Measurements from ENCODE around the gene AADACL2.
"Not testable (repeated sequence)": the region's sequence is repeated elsewhere in the genome, so short reads cannot be mapped to it uniquely, and the experiment has no call there.

Gene AADACL2

DNA sequence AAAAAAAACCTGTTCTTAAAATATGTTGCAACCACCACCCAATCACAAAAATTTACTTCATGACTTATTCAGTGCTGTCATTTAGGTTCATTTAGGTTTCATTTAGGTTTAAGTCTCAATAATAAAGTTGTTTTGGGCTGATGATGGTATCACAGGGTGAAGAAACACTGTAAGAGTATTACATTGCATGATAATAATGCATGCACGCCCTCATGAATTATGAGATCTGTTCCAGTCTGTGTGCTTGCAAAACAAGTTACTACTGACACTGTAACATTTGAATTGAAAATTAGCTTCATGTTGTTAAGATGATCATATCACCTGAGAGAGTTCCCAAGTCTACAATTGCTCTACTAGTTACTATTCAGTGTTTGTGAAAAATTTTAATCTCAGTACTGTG, at the start of gene AADACL2:
Gene AADACL2 (plus strand): TSS at position 315 of the 400 bp plus-strand sequence. CDS start 109 bp downstream, outside the sequence.
- no peak for DNase-seq

GRCh38 chr3:151684094-151684493, 49.6 kb upstream of the AADACL2 start:
- no peak for DNase-seq

DNA sequence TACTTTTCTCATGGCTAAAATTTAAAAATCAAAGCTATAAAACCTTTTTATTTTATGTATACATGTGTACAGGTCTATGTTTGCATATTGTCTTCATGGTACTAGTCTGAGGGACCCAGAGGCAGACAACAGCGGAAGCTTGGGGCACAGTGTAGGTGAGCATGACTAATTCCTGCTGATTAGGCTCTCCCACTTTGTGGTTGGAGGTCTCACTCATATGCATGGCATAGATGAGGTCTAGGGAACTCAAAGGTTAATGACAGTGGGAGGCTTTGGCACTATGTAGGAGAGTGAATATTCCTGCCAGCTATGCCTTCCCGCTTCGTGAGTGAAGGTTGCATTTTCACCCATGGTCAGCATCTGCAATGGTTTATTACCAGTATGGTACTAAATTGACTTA, 47.5 kb upstream of the AADACL2 start:
- no peak for DNase-seq

GRCh38 chr3:151687076-151687475, 46.7 kb upstream of the AADACL2 start:
- no peak for DNase-seq

DNA sequence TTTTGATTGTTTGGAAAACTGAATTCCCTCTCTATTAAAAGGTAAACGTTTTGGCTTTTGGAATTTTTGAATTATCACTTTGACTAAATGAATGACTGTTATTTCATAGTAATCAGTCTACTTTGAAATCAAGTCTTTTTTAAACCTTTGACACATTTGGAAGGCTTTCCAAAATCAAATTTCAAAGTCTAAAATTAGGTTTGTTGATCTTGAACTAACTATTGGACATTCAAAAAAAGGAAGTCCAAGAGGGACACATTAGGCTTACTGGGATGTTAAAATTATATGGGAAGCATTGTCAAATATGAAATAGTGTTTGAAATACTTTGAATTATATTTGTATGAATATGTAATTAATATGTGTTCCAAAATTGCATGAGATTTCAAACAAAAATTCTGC, 45.2 kb upstream of the AADACL2 start:
- DNase-seq: no peak

DNA sequence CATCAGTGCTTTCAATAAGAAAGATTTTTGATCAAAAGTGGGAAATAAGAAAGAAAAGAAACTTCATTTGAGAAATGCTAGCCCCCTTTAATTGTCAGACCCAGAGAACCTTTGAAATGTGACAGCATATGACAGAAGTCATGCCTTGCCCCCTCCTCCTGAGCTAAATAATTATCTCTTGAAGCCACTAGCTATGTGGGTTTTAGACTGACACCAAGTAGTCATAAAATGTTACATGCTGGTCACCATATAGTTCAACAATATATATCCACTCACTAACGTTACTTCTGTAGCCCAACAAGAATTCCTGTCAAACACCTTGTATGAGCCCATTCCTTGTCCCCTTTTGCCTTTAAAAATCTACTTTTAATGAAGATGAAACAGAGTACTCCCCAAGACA, 43.1 kb upstream of the AADACL2 start:
- no peak for DNase-seq

GRCh38 chr3:151697496-151697895, 36.2 kb upstream of the AADACL2 start:
- DNase-seq: no peak

DNA sequence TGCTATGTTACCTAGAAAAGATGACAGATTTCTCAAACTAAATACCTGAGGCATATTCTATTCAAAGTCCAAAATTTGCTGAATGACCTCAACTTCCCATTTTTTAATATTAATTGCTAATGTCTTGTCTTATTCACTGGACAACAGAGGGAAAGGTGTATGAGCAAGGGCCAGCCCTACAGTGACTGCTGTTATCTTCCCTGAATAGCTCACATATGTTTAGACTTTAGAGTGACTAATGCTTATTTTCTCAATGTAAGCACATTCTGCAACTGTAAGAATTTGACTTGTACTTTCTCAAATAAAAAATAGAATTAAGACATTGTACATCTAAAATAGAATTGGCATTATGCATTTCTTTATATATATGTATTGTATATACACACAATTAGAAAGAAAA, 26.5 kb upstream of the AADACL2 start:
- DNase-seq: no peak

GRCh38 chr3:151708868-151709267, 24.9 kb upstream of the AADACL2 start:
- DNase-seq: no peak

- no peak for DNase-seq
Measured at GRCh38 chr3:151709847-151710246, 23.9 kb upstream of the AADACL2 start.

GRCh38 chr3:151721294-151721693, 12.4 kb upstream of the AADACL2 start:
- no peak for DNase-seq

GRCh38 chr3:151722856-151723255, 10.9 kb upstream of the AADACL2 start:
- no peak for DNase-seq

DNA sequence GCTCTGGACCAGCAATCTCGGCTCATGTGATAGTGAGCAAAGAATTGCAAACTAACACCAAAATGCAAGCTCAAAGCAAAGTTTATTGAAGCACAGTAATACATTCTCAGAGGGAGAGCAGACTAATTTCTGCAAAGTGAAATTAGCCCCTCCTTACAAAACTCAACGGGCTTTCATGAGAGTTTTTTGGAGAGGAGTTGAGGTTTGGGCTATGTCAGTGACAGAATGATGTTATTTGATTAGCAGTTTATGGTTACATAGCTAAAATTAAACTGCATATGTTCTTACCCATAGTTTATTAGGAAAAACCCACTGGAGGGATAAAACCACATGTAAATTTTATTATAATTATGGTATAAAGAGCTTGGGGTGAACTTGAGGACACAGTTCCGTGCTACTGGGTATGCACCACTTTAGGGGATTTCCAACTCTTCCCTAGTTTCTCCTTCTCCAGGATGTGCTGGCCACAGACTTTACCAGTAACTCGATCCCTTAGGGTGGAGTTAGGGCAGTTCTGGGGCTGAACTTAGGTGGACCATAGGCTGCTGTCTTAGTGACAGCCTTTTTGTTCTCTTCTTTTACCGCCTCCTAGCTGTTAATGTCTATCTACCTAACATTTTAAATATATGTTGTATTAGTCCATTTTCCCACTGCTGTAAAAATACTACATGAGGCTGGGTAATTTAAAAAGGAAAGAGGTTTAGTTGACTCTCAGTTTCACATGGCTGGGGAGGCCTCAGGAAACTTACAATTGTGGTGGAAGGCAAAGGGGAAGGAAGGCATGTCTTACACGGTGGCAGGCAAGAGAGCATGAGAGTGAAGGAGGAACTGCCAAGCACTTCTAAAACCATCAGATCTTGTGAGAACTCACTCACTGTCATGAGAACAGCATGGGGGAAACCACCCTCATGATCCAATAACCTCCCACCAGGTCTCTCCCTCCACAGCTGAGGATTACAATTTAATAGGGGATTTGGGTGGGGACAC, 8.9 kb upstream of the AADACL2 start:
- DNase-seq: peak; percentile 0

DNA sequence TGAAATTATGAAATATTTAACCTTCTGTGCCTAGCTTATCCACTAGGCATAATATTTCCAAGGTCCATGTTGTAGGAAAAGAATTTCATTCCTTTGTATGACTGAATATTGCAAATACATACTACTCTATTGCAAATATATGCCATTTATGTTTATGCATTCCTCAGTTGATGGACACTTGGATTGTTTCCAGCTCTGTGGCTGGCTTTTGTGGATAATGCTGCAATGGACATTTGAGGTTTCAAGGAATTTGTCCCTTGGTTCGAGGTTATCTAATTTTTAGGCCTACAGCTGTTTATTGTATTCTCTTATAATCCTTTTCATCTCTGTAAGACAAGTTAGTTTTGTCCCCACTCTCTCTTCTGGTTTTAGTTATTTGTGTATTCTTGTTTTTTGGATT, 7.7 kb upstream of the AADACL2 start:
- DNase-seq: no peak

- no peak for DNase-seq
Measured at GRCh38 chr3:151732861-151733260, 866 bp upstream of the AADACL2 start.

DNA sequence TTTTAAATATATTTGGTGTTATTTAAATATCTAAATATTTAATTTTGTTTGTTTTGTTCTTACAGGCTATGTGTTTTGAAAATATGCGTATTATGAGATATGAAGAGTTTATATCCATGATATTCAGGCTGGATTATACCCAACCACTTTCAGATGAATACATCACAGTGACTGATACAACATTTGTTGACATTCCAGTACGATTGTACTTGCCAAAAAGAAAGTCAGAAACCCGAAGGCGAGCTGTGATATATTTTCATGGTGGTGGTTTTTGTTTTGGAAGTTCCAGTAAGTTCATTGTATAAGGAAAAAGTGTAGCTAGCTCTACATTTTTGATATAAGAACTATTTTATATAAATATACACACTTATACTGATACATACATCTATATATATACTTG, 6.9 kb downstream of the AADACL2 start:
- no peak for DNase-seq

- DNase-seq: no peak
Measured at GRCh38 chr3:151743855-151744254, 10.1 kb downstream of the AADACL2 start.

GRCh38 chr3:151750181-151750580, 16.5 kb downstream of the AADACL2 start:
- no peak for DNase-seq

DNA sequence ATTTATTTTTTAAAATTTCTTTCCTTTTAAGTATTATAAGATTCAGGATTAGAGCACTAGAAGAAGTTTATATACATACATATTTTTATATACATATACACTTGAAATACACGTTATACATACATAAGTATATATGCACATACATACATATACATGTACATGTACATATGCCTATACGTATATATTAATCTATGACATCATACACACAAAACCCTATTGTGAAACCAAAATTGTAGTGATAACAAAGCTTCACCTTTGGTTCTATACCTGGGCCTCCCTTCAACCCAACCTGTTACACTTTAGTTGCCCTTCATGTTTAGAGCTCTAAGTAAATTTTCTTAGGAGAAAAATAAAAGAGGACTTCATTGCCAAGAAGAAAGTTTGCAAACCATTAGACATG, 17.0 kb downstream of the AADACL2 start:
- DNase-seq: no peak

DNA sequence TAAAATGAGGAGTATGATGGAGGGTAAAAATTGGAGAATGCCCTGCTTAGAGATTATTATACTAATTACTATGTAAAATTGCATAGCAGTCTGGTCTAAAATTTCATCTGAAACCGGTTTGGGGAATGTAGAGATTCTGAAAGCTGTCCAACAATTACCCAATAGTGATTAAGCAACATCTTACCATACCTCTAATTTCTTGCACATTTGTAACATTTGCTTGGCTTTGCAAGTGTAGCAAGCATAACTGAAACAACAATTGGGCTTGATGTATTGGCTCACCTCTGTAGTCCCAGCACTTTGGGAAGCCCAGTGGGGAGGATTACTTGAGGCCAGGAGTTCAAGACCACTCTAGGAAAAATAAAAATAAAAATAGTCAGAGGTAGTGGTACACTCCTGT, 17.4 kb downstream of the AADACL2 start:
- peak; percentile 9 for DNase-seq

DNA sequence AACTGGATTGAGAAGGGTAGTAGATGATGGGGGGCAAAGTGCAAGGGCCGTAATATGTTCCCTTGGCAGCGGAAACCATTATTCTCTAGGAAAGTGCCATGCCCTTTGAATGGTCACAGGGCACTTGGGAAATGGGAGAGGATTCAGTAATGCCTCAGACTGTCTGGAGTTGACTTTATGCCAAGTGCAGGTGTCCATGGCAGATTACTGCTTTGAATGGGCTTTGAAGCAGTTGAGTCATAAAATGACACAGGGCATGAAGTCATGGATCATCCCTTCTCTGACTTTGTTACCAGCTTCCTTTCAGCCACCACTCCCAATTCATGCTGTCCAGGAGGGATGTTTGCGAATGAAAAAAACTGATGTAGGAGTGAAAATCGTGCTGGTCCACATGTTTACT, 20.1 kb downstream of the AADACL2 start:
- DNase-seq: no peak

DNA sequence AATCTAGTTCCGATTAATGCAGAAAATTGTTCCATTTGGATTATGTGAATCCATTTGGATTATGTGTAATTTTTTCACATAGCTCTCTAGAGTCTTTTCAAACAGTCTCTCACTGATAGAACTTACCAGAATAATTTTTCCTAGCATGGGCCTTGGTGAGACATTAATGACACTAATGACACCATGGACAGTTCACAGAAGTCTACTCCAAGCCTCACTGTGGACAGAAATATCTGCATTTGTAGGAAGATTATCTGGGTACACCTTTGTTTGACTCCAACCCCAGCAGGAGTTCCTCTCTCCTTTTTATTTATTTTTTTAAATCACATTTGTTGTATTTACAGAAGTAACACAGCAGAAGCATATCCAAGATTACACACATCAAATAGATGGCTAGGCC, 27.9 kb downstream of the AADACL2 start:
- DNase-seq: no peak

DNA sequence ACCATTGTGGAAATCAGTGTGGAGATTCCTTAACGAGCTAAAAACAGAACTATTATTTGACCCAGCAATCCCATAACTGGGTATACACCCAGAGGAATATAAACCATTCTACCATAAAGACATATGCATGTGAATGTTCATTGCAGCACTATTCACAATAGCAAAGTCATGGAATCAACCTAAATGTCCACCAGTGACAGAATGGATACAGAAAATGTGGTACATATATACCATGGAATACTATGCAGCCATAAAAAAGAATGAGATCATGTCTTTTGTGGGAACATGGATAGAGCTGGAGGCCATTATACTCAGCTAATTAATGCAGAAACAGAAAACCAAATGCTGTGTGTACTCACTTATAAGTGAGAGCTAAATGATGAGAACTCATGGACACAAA, 31.0 kb downstream of the AADACL2 start:
- DNase-seq: not testable (repeated sequence)

GRCh38 chr3:151765685-151766084, 32.0 kb downstream of the AADACL2 start:
- no peak for DNase-seq

DNA sequence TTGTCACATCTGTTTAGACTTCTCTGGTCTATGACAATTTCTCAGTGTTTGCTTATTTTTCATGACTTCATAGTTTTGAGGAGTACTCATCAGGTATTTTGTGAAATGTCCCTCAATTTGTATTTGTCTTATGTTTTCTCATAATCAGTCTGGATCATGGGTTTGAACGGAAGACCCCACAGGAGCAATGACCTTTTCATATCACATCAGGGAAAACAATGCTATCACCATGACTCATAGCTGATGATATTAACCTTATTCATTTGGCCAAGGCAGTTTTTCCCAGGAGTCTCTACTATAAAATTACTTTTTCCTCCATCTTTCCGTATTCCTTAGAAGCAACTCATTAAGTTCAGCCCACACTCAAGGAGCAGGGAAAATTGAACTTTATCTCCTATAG, 32.7 kb downstream of the AADACL2 start:
- peak; percentile 11 for DNase-seq

All from suppressor macrophage treated with lipopolysaccharide for 4 hours (primary cell).